Muscle layer of duodenum (tissue), 2 donors: ENCODE results near the gene AMOTL2.

Source experiments
- H3K27ac ChIP-seq: one replicate; pipeline ENCODE4 v1.7.0; 2013; ENCODE audit warnings: mild to moderate bottlenecking, low read length
- H3K27me3 ChIP-seq: one replicate; pipeline ENCODE4 v1.7.0; 2013; ENCODE audit warnings: low read depth, mild to moderate bottlenecking, control low read depth, low read length
- H3K36me3 ChIP-seq, 2 donors: one replicate each; pipeline ENCODE4 v1.7.0; 2013; ENCODE audit warnings: low read length in 2 of 2, control low read depth in 1 of 2, mild to moderate bottlenecking in 1 of 2; ENCODE audit not compliant: insufficient read depth in 2 of 2, control insufficient read depth in 1 of 2
- H3K4me1 ChIP-seq, 2 donors: one replicate each; pipeline ENCODE4 v1.7.0; 2013; ENCODE audit warnings: low read length in 2 of 2, mild to moderate bottlenecking in 2 of 2, control low read depth in 1 of 2, moderate library complexity in 1 of 2; ENCODE audit not compliant: insufficient read depth in 2 of 2, control insufficient read depth in 1 of 2
- H3K4me3 ChIP-seq, 2 donors: one replicate each; pipeline ENCODE4 v1.7.0; 2013; ENCODE audit warnings: low read length in 2 of 2, low read depth in 1 of 2, mild to moderate bottlenecking in 1 of 2
- H3K9me3 ChIP-seq, 2 donors: one replicate each; pipeline ENCODE4 v1.7.0; 2013; ENCODE audit warnings: low read length in 2 of 2, control low read depth in 1 of 2, mild to moderate bottlenecking in 1 of 2; ENCODE audit not compliant: control insufficient read depth in 1 of 2
- donor health status: healthy.

Gene AMOTL2

DNA sequence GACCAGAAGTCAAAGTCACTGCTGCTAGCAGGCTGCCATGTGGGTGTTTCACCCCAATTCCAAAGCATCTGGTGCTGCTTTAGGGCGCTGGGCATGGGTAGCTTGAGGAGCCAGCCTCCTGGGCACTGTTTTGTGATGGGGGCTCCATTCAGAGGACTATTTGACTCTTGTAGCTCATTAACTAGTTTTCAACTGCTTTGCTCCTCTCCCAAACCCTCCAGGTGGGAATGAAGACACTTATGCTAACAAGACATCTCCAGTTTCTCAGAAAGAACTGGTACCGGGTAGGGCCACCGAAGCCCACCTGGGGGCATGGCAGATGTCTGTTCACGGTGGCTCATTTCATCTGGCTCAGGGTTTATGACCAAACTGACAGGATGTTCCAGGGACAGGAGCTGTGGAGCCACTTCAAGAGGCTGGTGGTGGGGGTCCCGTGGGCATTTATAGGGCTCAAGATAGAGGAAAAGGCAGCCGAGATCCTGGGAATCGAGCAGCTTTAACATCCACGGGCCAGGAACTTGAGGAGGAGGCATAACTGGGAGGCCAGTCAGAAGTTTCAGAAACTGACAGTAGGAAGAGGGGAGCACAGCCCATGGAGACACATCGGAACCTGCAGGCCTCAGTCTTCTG is 17.7 kb downstream of the AMOTL2 start:
- Histone ChIP-seq H3K27me3 (no peaks in the 10 kb centered on the region), H3K27ac (peak overlapping the region; percentile 67), H3K4me1 (peaks cover 22 to 64% of the 10 kb centered on the region in 2 donors), H3K9me3 (no peaks in the 10 kb centered on the region), H3K4me3 (no peak overlapping the region), H3K36me3 (peaks cover 64 to 65% of the 10 kb centered on the region in 2 donors)

DNA sequence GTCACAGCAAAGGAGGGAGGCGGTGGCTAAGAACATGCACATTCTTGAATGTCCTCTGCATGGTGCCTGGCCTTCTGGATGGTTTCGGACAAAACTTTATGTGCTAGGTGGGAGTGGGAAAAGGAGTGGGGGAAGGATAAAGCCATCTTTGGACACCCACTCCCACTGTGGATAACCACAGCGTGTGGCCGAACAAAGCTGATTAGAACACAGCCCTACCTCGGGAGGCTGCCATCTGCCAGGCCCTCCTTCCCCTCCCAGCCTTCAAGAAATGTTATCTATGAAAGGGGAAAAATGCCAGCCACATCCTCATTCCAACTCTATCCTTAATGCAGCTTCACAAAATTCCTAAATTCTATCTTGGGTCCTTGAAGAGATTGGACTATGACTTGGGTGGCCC is 18.8 kb downstream of the AMOTL2 start:
- Histone ChIP-seq H3K36me3 (peaks cover 53 to 56% of the 10 kb centered on the region in 2 donors), H3K27ac (no peak overlapping the region), H3K4me1 (peaks cover 29 to 66% of the 10 kb centered on the region in 2 donors), H3K9me3 (no peaks in the 10 kb centered on the region), H3K27me3 (no peaks in the 10 kb centered on the region), H3K4me3 (no peak overlapping the region)

DNA sequence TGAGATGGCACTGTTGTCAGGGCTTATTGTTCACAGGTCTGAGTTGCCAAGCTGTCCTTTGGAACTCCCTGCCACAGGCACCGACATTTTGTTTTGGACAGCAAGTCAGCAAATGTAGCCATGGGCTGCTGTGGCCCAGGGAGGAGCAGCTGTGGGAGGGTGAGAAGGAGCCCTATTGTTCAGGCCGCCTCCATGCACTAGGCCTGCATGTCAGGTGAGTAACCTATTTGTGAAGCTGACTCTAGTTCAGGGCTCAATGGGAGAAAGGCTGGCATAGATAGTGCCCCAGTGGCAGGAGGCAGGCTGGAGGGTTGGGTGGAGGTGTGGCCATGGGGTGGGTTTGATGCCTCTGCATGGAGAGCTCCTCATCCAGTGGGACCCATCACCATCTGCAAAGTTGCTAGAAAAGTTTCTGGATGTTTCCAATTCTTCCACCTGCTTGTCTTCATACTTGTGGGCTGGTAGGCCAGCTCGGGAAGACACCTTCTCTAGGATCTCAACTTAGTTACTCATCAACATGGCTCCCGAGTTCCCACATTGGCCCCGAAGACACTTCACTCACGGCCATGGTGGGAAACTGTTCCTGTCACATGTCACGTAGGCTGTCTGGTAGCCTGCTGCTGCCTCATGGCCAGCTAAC is 19.5 kb downstream of the AMOTL2 start:
- Histone ChIP-seq H3K27me3 (no peaks in the 10 kb centered on the region), H3K9me3 (no peaks in the 10 kb centered on the region), H3K36me3 (peaks cover 47 to 49% of the 10 kb centered on the region in 2 donors), H3K4me1 (peaks cover 29 to 59% of the 10 kb centered on the region in 2 donors), H3K4me3 (no peak overlapping the region), H3K27ac (no peak overlapping the region)

DNA sequence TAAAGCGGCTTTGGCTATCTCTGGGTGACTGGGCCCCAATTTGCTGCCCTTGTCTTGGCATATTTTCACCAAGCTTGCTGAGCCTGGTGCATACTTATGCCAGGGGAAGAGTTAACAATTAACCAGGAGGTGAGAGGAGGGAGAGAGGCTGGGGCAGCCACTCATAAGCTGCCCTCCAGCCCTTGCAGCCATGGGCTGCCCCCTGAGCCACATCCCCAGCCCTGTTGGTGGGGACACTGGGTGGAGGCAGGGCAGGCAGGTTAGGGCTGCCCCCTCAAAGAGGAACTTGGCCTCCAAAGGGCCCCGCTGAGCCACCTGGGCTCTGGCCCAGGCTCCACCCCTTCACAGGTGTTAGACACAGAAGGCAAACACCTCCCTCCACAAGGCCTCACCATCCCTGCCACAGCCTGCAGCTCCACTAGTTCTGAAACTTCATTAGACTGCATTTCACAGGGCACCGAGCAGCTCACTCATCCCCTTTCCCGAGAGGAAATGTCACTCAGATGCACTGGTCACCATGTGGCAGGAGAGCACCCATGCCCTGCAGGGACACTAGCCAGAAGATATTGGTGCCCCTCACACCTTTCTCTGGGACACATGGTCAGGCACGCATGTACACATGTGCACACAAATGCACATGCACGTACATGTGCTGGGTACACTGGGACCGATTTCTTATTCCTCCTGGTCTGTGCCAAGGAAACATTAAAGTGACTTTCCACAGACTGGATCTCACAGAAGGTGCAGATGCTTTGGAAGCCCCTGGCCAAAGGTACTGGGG is 20.2 kb downstream of the AMOTL2 start:
- H3K36me3 ChIP-seq: peaks cover 39 to 42% of the 10 kb centered on the region in 2 donors
- no peak overlapping the region for H3K4me3 ChIP-seq
- peaks cover 29 to 52% of the 10 kb centered on the region in 2 donors for H3K4me1 ChIP-seq
- H3K9me3 ChIP-seq: no peaks in the 10 kb centered on the region
- H3K27ac ChIP-seq: peak overlapping the region; percentile 8
- H3K27me3 ChIP-seq: no peaks in the 10 kb centered on the region

DNA sequence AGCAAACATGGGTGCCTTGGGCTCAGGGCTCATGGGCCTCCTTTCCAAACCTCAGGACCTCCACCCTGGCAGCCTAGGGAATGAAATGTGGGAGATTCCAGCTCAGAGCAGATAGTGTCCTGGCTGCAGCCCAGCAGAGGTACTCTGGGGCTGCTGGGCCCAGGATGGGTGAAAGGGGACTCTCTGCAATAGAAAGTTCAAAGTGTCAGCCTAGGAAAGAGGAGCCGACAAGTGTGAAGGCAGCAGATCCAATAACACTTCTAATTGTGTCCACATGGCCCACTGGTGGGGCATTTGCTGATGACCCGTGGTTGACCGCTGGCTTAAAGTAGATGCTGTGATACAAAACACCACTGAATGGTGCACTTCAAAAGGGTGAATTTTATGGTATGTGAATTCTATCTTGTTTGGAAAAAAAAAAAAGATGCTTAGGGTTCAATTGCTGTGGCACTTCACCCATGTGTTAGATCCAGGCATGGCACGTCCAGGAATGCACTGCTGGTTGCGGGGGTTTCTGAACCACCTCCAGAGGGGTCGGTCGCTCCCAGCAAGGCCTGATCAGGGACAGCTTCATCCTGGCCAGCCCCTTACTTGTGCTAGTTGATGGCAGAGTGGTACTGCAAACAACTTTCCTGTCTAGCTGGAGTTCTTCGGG is 20.9 kb downstream of the AMOTL2 start:
- peaks cover 32 to 34% of the 10 kb centered on the region in 2 donors for H3K36me3 ChIP-seq
- peak overlapping the region; percentile 8 for H3K27ac ChIP-seq
- no peaks in the 10 kb centered on the region for H3K27me3 ChIP-seq
- H3K9me3 ChIP-seq: no peaks in the 10 kb centered on the region
- H3K4me3 ChIP-seq: no peak overlapping the region
- peaks cover 22 to 45% of the 10 kb centered on the region in 2 donors for H3K4me1 ChIP-seq

DNA sequence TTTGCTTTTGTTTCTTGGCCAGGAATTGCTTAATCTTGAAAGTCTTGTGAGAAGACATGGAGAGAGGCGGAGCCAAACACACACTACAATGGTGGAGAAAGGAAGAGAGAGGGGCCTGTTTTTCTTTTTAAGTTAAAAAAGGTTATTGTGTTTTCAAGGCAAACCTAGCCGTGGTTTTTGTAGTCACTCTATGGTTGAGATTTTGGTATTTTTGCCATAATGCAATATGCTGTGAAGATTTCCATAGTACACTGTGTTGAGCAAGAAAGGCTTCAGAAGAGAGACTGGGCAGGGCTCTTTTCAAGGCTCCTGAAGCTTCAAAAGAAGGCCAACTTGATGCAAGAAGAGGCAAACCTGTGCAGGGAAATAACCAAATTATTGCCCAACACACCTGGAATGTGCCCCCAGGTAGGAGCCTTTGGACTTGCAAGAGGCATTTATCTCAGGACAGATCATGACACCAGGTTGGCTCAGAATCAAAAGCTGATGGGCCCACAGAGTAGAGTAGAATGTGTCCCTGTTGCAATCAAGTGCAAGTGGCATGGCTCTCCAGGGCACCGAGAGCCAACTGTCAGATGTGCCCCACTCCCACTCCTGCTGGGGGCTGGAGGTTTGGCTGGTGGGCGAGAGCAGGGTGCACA is 22.1 kb downstream of the AMOTL2 start:
- Histone ChIP-seq H3K36me3 (peaks cover 21 to 24% of the 10 kb centered on the region in 2 donors), H3K27ac (no peak overlapping the region), H3K4me3 (no peak overlapping the region), H3K9me3 (no peaks in the 10 kb centered on the region), H3K4me1 (peaks cover 15 to 34% of the 10 kb centered on the region in 2 donors), H3K27me3 (no peaks in the 10 kb centered on the region)

DNA sequence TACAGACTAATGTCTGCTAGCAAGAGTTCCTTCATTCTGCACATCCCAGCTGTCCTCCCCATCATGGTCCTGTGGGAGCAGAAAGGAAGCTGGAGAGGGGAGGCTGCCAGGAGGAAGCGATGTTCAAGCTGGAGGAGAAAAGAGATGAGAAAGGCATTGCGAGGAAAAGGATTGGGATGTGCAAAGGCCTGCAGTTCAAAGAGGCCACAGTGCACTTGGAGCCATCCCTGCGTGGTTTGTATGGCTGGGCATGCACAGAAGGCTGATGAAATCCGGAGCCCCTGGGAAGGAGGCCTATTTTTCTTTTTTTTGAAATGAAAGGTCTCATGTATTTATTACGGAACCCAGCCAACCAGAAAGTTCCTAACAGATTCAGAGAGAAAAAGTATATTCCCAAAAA is 22.8 kb downstream of the AMOTL2 start:
- Histone ChIP-seq H3K4me1 (peaks cover 15 to 27% of the 10 kb centered on the region in 2 donors), H3K36me3 (peaks cover 14 to 17% of the 10 kb centered on the region in 2 donors), H3K9me3 (peaks cover 4 to 6% of the 10 kb centered on the region in 2 donors), H3K27ac (peak overlapping the region; percentile 26), H3K4me3 (no peak overlapping the region), H3K27me3 (no peaks in the 10 kb centered on the region)

DNA sequence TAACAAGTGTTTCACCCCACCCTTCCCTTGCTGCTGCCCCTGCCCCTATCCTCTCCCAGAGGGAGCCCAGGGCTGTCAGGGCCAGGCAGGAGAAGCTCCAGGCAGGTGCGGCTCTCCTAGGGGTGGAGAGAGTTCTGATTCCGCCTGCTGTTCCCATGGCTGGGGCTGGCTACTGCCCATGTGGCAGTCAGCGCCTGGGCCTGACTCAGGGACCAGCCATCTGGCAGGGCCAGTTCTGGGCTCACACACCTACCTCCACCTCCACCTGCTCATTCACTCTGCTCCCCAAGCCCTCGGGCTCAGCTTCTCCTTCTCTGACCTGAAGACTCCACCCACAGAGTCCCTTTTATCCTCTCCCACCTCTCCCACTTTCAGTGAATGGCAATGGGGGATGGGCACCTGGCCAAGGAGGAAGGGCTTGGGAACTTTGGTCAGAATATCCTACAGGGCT is 23.4 kb downstream of the AMOTL2 start:
- peaks cover 15 to 24% of the 10 kb centered on the region in 2 donors for H3K4me1 ChIP-seq

DNA sequence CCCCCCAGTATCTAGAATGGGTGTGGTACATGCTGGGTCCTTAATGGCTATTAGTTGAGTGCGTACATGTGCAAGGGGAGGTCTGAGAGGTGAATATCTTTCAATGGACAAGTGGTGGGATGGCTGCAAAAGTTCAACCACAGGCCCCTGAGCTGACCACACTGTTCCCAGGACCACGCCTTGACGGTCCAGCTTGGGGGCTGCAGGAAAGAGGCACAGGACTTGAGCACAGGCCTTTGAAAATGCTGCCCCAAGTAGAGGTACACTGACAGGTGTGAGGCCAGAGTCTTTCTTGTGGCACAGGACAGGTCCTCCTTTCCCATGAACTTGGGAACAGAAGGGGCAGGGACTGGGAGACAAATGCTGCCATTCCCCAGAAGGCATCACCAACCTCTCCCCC is 24.0 kb downstream of the AMOTL2 start:
- no peak overlapping the region for H3K4me3 ChIP-seq
- H3K36me3 ChIP-seq: peaks cover 7 to 11% of the 10 kb centered on the region in 2 donors
- H3K27ac ChIP-seq: peak overlapping the region; percentile 26
- H3K9me3 ChIP-seq: peaks cover 4 to 9% of the 10 kb centered on the region in 2 donors
- peaks cover 15 to 24% of the 10 kb centered on the region in 2 donors for H3K4me1 ChIP-seq
- H3K27me3 ChIP-seq: no peaks in the 10 kb centered on the region

More for the DNA sequence above, 23.4 kb downstream of the AMOTL2 start:
- Histone ChIP-seq H3K4me3 (no peak overlapping the region), H3K27ac (peak overlapping the region; percentile 26), H3K9me3 (peaks cover 4 to 9% of the 10 kb centered on the region in 2 donors), H3K36me3 (peaks cover 11 to 15% of the 10 kb centered on the region in 2 donors), H3K27me3 (no peaks in the 10 kb centered on the region)

DNA sequence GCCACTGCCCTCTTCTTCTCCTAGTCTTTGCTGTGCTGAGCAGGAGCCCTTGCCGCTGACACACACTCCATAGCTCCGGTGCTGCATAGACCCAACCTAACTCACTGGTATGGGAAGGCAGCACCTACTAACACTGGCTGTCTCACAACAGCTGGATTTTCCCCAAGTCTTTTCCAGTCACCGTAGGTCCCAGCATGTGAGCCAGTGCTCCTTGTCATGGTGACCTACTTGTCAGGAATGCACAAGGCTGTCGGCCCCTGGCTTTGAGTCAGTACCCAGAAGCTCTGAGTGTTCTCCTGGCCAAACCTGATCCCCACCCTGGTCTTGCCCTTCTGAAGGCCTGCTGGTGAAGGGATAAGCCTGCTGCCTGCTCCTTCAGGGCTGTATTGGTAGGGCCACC is 25.7 kb downstream of the AMOTL2 start:
- H3K9me3 ChIP-seq: peaks cover 4 to 9% of the 10 kb centered on the region in 2 donors
- H3K27me3 ChIP-seq: no peaks in the 10 kb centered on the region
- peaks cover 15 to 20% of the 10 kb centered on the region in 2 donors for H3K4me1 ChIP-seq
- no peak overlapping the region for H3K27ac ChIP-seq
- no peaks in the 10 kb centered on the region for H3K36me3 ChIP-seq
- H3K4me3 ChIP-seq: no peak overlapping the region
